HFFc6 (cell line): ENCODE measurements around the gene CELF4. TPM values are rescaled to one million over a fixed set of nuclear protein-coding genes. Genes with fewer than 3 reads are reported as not detected.

Source experiments
- DNase-seq: peaks from one replicate; pipeline ENCODE4 v3.0.0-alpha.2; 2018
- H3K27ac Mint-ChIP-seq: 2 replicates; pipeline ENCODE4 v1.8.0; 2020; ENCODE audit warnings: mild to moderate bottlenecking, mixed read lengths
- H3K27me3 Mint-ChIP-seq: 2 replicates; pipeline ENCODE4 v1.8.0; 2021; ENCODE audit warnings: mild to moderate bottlenecking, moderate library complexity, mixed read lengths; ENCODE audit not compliant: insufficient read depth
- H3K36me3 Mint-ChIP-seq: 2 replicates; pipeline ENCODE4 v1.8.0; 2021; ENCODE audit warnings: low read depth, mixed read lengths
- H3K4me1 Mint-ChIP-seq: 2 replicates; pipeline ENCODE4 v1.8.0; 2020; ENCODE audit warnings: low read depth, mixed read lengths
- H3K4me3 Mint-ChIP-seq: 2 replicates; pipeline ENCODE4 v1.8.0; 2020; ENCODE audit warnings: mild to moderate bottlenecking, moderate library complexity, mixed read lengths
- H3K9me3 Mint-ChIP-seq: 2 replicates; pipeline ENCODE4 v1.8.0; 2020; ENCODE audit warnings: mild to moderate bottlenecking, mixed read lengths
- total RNA-seq, 6 experiments: library from RNA; stranded (reverse); fragmentation: NEBNext Ultra II Directional; extraction: Animal tissue kit (Norgen Biotek cat#: 25700); gene quantifications; 2 replicates in 1 of 6; 3 replicates in 5 of 6; pipeline ENCODE4 v1.2.3, GENCODE V29; 2021
- TF ChIP-seq, protein P1 (sequence below): fragments of 200-600 bp; sonication (generic); IDR thresholded peaks from 2 replicates; pipeline ENCODE4 v1.5.0; 2021; ENCODE audit warnings: antibody characterized with exemption, mild to moderate bottlenecking

CELF4 gene
- total RNA-seq, 6 experiments from 2014 or later: not detected

- H3K27me3 Mint-ChIP-seq: peaks cover 11% of the 10 kb centered on the region
- TF ChIP-seq, protein P1, sequence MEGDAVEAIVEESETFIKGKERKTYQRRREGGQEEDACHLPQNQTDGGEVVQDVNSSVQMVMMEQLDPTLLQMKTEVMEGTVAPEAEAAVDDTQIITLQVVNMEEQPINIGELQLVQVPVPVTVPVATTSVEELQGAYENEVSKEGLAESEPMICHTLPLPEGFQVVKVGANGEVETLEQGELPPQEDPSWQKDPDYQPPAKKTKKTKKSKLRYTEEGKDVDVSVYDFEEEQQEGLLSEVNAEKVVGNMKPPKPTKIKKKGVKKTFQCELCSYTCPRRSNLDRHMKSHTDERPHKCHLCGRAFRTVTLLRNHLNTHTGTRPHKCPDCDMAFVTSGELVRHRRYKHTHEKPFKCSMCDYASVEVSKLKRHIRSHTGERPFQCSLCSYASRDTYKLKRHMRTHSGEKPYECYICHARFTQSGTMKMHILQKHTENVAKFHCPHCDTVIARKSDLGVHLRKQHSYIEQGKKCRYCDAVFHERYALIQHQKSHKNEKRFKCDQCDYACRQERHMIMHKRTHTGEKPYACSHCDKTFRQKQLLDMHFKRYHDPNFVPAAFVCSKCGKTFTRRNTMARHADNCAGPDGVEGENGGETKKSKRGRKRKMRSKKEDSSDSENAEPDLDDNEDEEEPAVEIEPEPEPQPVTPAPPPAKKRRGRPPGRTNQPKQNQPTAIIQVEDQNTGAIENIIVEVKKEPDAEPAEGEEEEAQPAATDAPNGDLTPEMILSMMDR: no peak
- no peak overlapping the region for H3K4me3 Mint-ChIP-seq
- no peak for DNase-seq
- no peak overlapping the region for H3K27ac Mint-ChIP-seq
- peaks cover 16% of the 10 kb centered on the region for H3K4me1 Mint-ChIP-seq
- H3K9me3 Mint-ChIP-seq: no peaks in the 10 kb centered on the region
- H3K36me3 Mint-ChIP-seq: no peaks in the 10 kb centered on the region
Measured at GRCh38 chr18:37414816-37415215, 150.8 kb downstream of the CELF4 start.

GRCh38 chr18:37412829-37413228 is 152.8 kb downstream of the CELF4 start:
- H3K36me3 Mint-ChIP-seq: no peaks in the 10 kb centered on the region
- H3K27me3 Mint-ChIP-seq: peaks cover 6% of the 10 kb centered on the region
- H3K27ac Mint-ChIP-seq: no peak overlapping the region
- DNase-seq: no peak
- no peak overlapping the region for H3K4me3 Mint-ChIP-seq
- no peaks in the 10 kb centered on the region for H3K4me1 Mint-ChIP-seq
- H3K9me3 Mint-ChIP-seq: no peaks in the 10 kb centered on the region
- TF ChIP-seq, protein P1: no peak

- Mint-ChIP-seq H3K4me3 (no peak overlapping the region), H3K27me3 (peaks cover 6% of the 10 kb centered on the region), H3K9me3 (no peaks in the 10 kb centered on the region), H3K36me3 (no peaks in the 10 kb centered on the region), H3K27ac (no peak overlapping the region), H3K4me1 (no peaks in the 10 kb centered on the region)
- no peak for DNase-seq
- TF ChIP-seq, protein P1: no peak
Measured at GRCh38 chr18:37412333-37412732, 153.3 kb downstream of the CELF4 start.

DNA sequence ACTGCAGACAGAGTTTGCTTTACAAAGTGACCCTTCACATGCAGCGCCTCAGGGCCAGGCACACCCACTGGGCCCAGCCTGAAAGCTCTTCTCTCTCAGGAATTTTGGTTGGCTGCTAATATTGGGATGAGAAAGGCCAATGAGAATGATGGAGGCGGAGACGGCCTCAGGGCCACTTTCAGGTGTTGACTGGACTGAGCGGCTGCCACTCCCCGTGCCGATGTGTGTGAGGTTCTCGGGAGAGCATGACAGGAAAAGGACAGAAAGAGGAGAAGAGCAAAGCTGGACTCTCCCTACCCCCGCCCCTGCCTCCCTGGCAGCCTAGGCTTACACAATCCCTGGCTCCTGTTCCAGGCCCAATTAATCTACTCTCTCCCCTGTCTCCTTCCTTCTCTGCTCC is 155.7 kb downstream of the CELF4 start:
- no peak for DNase-seq
- H3K27me3 Mint-ChIP-seq: peaks cover 6% of the 10 kb centered on the region
- H3K4me3 Mint-ChIP-seq: no peak overlapping the region
- H3K27ac Mint-ChIP-seq: no peak overlapping the region
- no peaks in the 10 kb centered on the region for H3K36me3 Mint-ChIP-seq
- TF ChIP-seq, protein P1: no peak
- no peaks in the 10 kb centered on the region for H3K9me3 Mint-ChIP-seq
- peaks cover 4% of the 10 kb centered on the region; the same call in 1 of the 2 replicates for H3K4me1 Mint-ChIP-seq

- Mint-ChIP-seq H3K9me3 (no peaks in the 10 kb centered on the region), H3K27me3 (peaks cover 6% of the 10 kb centered on the region), H3K36me3 (no peaks in the 10 kb centered on the region), H3K4me1 (peaks cover 11% of the 10 kb centered on the region), H3K27ac (no peak overlapping the region), H3K4me3 (no peak overlapping the region)
- TF ChIP-seq, protein P1: no peak
- no peak for DNase-seq
Measured at GRCh38 chr18:37408676-37409265, 156.8 kb downstream of the CELF4 start.
